AG04450 (cell line): Measurements from ENCODE around the gene NRG2. TPM values are rescaled to one million over a fixed set of nuclear protein-coding genes. Genes with fewer than 3 reads are reported as not detected.

ENCODE experiments used
- CTCF ChIA-PET: fragments of 300-600, 350-600 bp; formaldehyde crosslinking; extraction: SDS; loops from one replicate; lab custom pipeline; 2022; ENCODE audit warnings: antibody characterized with exemption, inconsistent platforms; lab: Charles Lee
- POLR2A ChIA-PET: fragments of 350-600 bp; formaldehyde crosslinking; extraction: SDS; loops from one replicate; lab custom pipeline; 2021; ENCODE audit warnings: antibody characterized with exemption, inconsistent platforms; lab: Yijun Ruan, JAX
- DNase-seq: peaks from one replicate; pipeline ENCODE4 v3.0.0-alpha.2; 2011; ENCODE audit warnings: low read depth, low spot score
- H3K27ac ChIP-seq: one replicate; pipeline ENCODE4 v1.5.1; 2012; ENCODE audit warnings: low read depth, low read length, control low read depth
- H3K27me3 ChIP-seq: one replicate; pipeline ENCODE4 v1.6.0; 2012; ENCODE audit warnings: low read length; ENCODE audit not compliant: control insufficient read depth, insufficient read depth
- H3K4me3 ChIP-seq: 2 replicates; pipeline ENCODE4 v1.5.1; 2011; ENCODE audit warnings: mild to moderate bottlenecking, low read depth, low read length, control low read depth
- H3K9me3 ChIP-seq: 2 replicates; pipeline ENCODE4 v1.5.1; 2012; ENCODE audit warnings: low read length; ENCODE audit not compliant: control insufficient read depth, insufficient read depth
- CTCF ChIP-seq: IDR thresholded peaks from 2 replicates; pipeline ENCODE4 v1.5.1; 2011; ENCODE audit warnings: low read depth, low read length, control low read depth, inconsistent platforms
- polyA plus RNA-seq: library from polyadenylated mRNA; depleted of rRNA; stranded (reverse); fragments of >200 nt; gene quantifications from 2 replicates; pipeline ENCODE4 v1.2.3, GENCODE V29; 2011

NRG2 gene
- polyA plus RNA-seq, 1 experiment, result 0.02 TPM

- Histone ChIP-seq H3K27me3 (peaks cover 6% of the 10 kb centered on the region), H3K4me3 (no peak overlapping the region), H3K9me3 (no peaks in the 10 kb centered on the region), H3K27ac (no peak overlapping the region)
- TF ChIP-seq CTCF, result no peak
- POLR2A ChIA-PET, result no interaction called here
- CTCF ChIA-PET, result interaction anchor here (1.1 kb wide), 1 partner anchor 29 kb away, joined by 3 read pairs; no protein-coding TSS in a partner anchor
- no peak for DNase-seq
Observed at GRCh38 chr5:139833525-139833924, 209.6 kb downstream of the NRG2 start.

GRCh38 chr5:139831624-139832023 lies 211.5 kb downstream of the NRG2 start:
- no peak for DNase-seq
- H3K27ac ChIP-seq, result no peak overlapping the region
- no peak for TF ChIP-seq CTCF
- no peaks in the 10 kb centered on the region for H3K9me3 ChIP-seq
- peaks cover 11% of the 10 kb centered on the region for H3K27me3 ChIP-seq
- no peak overlapping the region for H3K4me3 ChIP-seq
- ChIA-PET CTCF (interaction anchor here (0.6 to 1.1 kb wide), 2 partner anchors 33 to 137 kb away, joined by 3 to 5 read pairs; no protein-coding TSS in a partner anchor), POLR2A (no interaction called here)

- ChIA-PET CTCF (no interaction called here), POLR2A (no interaction called here)
- TF ChIP-seq CTCF, result no peak
- no peak for DNase-seq
- Histone ChIP-seq H3K9me3 (no peaks in the 10 kb centered on the region), H3K27me3 (peaks cover 18% of the 10 kb centered on the region), H3K4me3 (no peak overlapping the region), H3K27ac (no peak overlapping the region)
Observed at GRCh38 chr5:139829471-139829870, 213.6 kb downstream of the NRG2 start.

GRCh38 chr5:139828207-139828895 lies 214.7 kb downstream of the NRG2 start:
- H3K4me3 ChIP-seq, result no peak overlapping the region
- peaks cover 20% of the 10 kb centered on the region for H3K27me3 ChIP-seq
- ChIA-PET CTCF (no interaction called here), POLR2A (no interaction called here)
- no peaks in the 10 kb centered on the region for H3K9me3 ChIP-seq
- H3K27ac ChIP-seq, result no peak overlapping the region
- no peak for DNase-seq
- no peak for TF ChIP-seq CTCF

GRCh38 chr5:139825690-139826089 lies 217.4 kb downstream of the NRG2 start:
- DNase-seq, result no peak
- Histone ChIP-seq H3K27me3 (peaks cover 18% of the 10 kb centered on the region), H3K4me3 (no peak overlapping the region), H3K9me3 (no peaks in the 10 kb centered on the region), H3K27ac (no peak overlapping the region)
- ChIA-PET CTCF (interaction anchor here (1.7 kb wide), 1 partner anchor 143 kb away, joined by 6 read pairs; no protein-coding TSS in a partner anchor), POLR2A (no interaction called here)
- TF ChIP-seq CTCF, result no peak
